Heart right ventricle (tissue), 16 donors: ENCODE results near the gene POLR3C. TPM values are rescaled to one million over a fixed set of nuclear protein-coding genes. Genes with fewer than 3 reads are reported as not detected.

Experiments
- ATAC-seq, 8 donors: fragments of 200-7000 bp; cut with Tn5 transposase; one replicate each; pipeline ENCODE4 v1.9.1; 2020; ENCODE audit warnings: mild to moderate bottlenecking in 8 of 8, moderate library complexity in 8 of 8, moderate number of reproducible peaks in 1 of 8
- DNase-seq, 2 donors: peaks; one replicate each; pipeline ENCODE4 v3.0.0-alpha.2; 2020
- H3K27ac ChIP-seq, 10 donors: fragments of 200-600 bp; sonication (generic) in 2 of 10; one replicate each; pipeline versions ENCODE4 v1.5.0 to v1.8.0; 2020 to 2022; ENCODE audit warnings: mild to moderate bottlenecking in 3 of 10
- H3K27me3 ChIP-seq, 7 donors: fragments of 200-600 bp; one replicate each; pipeline ENCODE4 v1.8.0; 2021 to 2022; ENCODE audit warnings: mild to moderate bottlenecking in 2 of 7
- H3K36me3 ChIP-seq, 9 donors: fragments of 200-600 bp; sonication (generic) in 1 of 9; one replicate each; pipeline versions ENCODE4 v1.5.0 to v1.8.0; 2020 to 2022; ENCODE audit warnings: mild to moderate bottlenecking in 2 of 9
- H3K4me1 ChIP-seq, 9 donors: fragments of 200-600 bp; sonication (generic) in 1 of 9; one replicate each; pipeline versions ENCODE4 v1.5.0 to v1.8.0; 2020 to 2022; ENCODE audit warnings: mild to moderate bottlenecking in 4 of 9
- H3K4me3 ChIP-seq, 10 donors: fragments of 200-600 bp; sonication (generic) in 2 of 10; one replicate each; pipeline versions ENCODE4 v1.5.0 to v1.8.0; 2020 to 2022; ENCODE audit warnings: mild to moderate bottlenecking in 7 of 10, moderate library complexity in 2 of 10
- H3K9me3 ChIP-seq, 11 donors: fragments of 200-600 bp in 10 of 11; sonication (generic) in 2 of 11; one replicate each; pipeline versions ENCODE4 v1.5.0 to v1.8.0; 2013 to 2022; ENCODE audit warnings: mild to moderate bottlenecking in 2 of 11, control low read depth in 1 of 11, moderate library complexity in 1 of 11
- WGBS, 2 donors: extraction: QIAGEN DNeasy Blood & Tissue Kit; methylation state at CpG; one replicate each; pipeline ENCODE4 v1.1.7; 2013; ENCODE audit warnings: inconsistent platforms in 1 of 2; 5-methylcytosine and 5-hydroxymethylcytosine counted together
- intact Hi-C, 10 donors: fragments of 100-400 bp; cut with DNase I; formaldehyde crosslinking; loops; one replicate each; pipeline versions ENCODE4 v1.11.1 to v1.14.2; 2022
- polyA plus RNA-seq, 2 donors: library from polyadenylated mRNA; stranded (reverse); fragments of 200-250 nt; gene quantifications; one replicate each; pipeline ENCODE4 v1.2.3, GENCODE V29; 2013
- total RNA-seq, 10 donors: library from RNA; stranded (reverse); fragmentation: NEBNext Ultra II Directional in 3 of 10; extraction: Animal tissue kit (Norgen Biotek cat#: 25700) in 3 of 10; gene quantifications; one replicate each; pipeline versions ENCODE4 v1.2.1 to v1.2.4, GENCODE V29; 2021 to 2023
- TF ChIP-seq, protein P1 (sequence below), 9 donors: fragments of 200-600 bp; sonication (generic) in 2 of 9; IDR thresholded peaks; one replicate each; pipeline versions ENCODE4 v1.5.0 to v1.8.0; 2021 to 2022; ENCODE audit warnings: antibody characterized with exemption in 9 of 9, mild to moderate bottlenecking in 5 of 9, moderate library complexity in 1 of 9
- donor health status: Arrhythmogenic right ventricular cardiomyopathy.
- donor health status: ischemic (EF 13 %, LVEDD 7.1; RV severe dilation, severe dysfunction).
- donor health status: healthy with polysubstance abuse.
- donor health status: DM: no; HTN: yes; CAD: no.
- donor health status: DM: no; HTN: no; CAD: no.
- donor health status: ischemic (EF 25% LVEDD 6.9; RV normal size, moderate dysfunction).
- donor health status: ischemic (EF 25% LVEDD 5.7; RV mildly dilated, moderate dysfunction).
- donor health status: healthy.
- donor health status: DM: yes; HTN: yes; CAD: no.
- donor health status: Ischemic cardiomyopathy.
- donor health status: ischemic (EF 35%, LVEDD 5.7; RV mildly dilated, moderate dysfunction).
- donor health status: nonischemic (EF 11% LVEDD 7.7; RV severe dilation, severe dysfunction).
- donor health status: DM: yes; HTN: yes; CAD: no.
- donor health status: PGD.
- donor health status: ischemic (EF 29% LVEDD 5.4; RV normal size, mild dysfunction).
- donor health status: nonischemic (EF 23%, LVEDD 6.1; RV moderate dilation, normal function).

POLR3C gene
- total and polyA plus RNA-seq, 12 donors = 8.0 to 18.1 (median 14.9) TPM

DNA sequence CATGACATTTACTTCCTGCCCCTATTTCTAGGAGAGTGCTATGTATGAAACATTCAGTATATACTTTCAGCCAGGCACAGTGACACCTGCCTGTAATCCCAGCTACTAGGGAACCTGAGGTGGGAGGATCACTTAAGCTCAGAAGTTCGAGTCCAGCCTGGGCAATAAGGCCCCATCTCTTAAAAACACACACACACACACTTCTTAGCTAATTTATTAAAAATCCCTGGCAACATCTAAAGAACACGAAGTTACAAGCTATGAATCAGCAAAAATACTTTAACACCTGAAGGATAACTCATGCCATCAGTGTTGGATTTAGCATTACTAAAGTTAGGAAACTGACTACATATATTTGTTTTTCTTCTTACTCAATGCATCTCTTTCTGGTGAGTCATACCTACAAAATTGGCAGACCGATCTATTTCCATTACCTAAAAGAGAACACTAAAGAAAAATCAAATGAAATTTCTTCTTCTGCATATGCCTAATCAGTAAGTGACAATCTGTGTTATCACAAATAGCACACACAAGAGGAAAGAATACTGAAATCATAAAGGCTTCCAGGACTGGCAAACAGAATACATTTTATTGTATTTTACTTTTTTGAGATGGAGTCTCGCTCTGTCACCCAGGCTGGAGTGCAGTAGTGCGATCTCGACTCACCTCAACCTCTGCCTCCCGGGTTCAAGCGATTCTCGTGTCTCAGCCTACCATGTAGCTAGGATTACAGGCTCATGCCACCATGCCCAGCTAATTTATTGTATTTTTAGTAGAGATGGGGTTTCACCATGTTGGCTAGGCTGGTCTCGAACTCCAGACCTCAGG is 41.5 kb upstream of the POLR3C start:
- DNase-seq = no peak
- H3K36me3 ChIP-seq = peaks cover 0 to 36% (median 6%) of the 10 kb centered on the region in 9 donors
- peak overlapping the region in 9 of 10 donors; percentile 16 to 56 (median 40) for H3K4me3 ChIP-seq
- TF ChIP-seq, protein P1, sequence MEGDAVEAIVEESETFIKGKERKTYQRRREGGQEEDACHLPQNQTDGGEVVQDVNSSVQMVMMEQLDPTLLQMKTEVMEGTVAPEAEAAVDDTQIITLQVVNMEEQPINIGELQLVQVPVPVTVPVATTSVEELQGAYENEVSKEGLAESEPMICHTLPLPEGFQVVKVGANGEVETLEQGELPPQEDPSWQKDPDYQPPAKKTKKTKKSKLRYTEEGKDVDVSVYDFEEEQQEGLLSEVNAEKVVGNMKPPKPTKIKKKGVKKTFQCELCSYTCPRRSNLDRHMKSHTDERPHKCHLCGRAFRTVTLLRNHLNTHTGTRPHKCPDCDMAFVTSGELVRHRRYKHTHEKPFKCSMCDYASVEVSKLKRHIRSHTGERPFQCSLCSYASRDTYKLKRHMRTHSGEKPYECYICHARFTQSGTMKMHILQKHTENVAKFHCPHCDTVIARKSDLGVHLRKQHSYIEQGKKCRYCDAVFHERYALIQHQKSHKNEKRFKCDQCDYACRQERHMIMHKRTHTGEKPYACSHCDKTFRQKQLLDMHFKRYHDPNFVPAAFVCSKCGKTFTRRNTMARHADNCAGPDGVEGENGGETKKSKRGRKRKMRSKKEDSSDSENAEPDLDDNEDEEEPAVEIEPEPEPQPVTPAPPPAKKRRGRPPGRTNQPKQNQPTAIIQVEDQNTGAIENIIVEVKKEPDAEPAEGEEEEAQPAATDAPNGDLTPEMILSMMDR (IDR thresholded peaks at IDR 0.05) = no peak
- peak overlapping the region in 9 of 10 donors; percentile 31 to 85 (median 70) for H3K27ac ChIP-seq
- no peaks in the 10 kb centered on the region for H3K9me3 ChIP-seq
- peaks cover 2 to 59% (median 33%) of the 10 kb centered on the region in 9 donors for H3K4me1 ChIP-seq
- ATAC-seq = peak in 6 of 8 donors; percentile 18 to 50 (median 43)
- no peaks in the 10 kb centered on the region for H3K27me3 ChIP-seq
- WGBS, 2 donors = 54 to 67% methylated on average over 10 of the region's 10 CpGs
- intact Hi-C loops = loop anchor here in 1 of 10 donors (10.0 kb wide), 1 partner anchor 62 kb away; the partner anchor contains the start of gene NUDT17

DNA sequence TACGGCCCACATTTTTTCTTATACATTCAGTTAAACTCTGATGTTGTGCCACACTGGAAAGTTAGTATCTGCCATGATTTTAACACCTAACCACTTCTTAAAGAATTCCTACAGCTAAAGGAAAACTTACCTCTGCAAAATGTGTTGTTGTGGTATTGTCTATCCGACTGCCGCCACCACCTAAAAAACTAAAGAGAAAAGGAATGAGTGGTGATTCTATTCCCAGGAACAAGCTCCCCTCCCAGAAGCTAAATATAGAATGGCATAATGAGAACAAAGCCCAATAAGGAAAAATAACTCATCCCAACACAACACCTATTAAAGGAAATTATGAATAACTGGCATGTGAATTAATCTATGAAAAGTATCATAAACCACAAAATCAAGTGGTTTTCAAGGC is 39.6 kb upstream of the POLR3C start:
- H3K27me3 ChIP-seq = no peaks in the 10 kb centered on the region
- H3K9me3 ChIP-seq = no peaks in the 10 kb centered on the region
- peak overlapping the region; percentile 9 to 85 (median 64) for H3K27ac ChIP-seq
- intact Hi-C loops = loop anchor here in 1 of 10 donors (10.0 kb wide), 1 partner anchor 60 kb away; the partner anchor contains the start of gene NUDT17
- peaks cover 2 to 43% (median 26%) of the 10 kb centered on the region in 9 donors for H3K4me1 ChIP-seq
- ATAC-seq = peak in 6 of 8 donors; percentile 32 to 65 (median 60)
- WGBS, 2 donors = 42 to 58% methylated on average over 3 of the region's 3 CpGs
- H3K4me3 ChIP-seq = peak overlapping the region; percentile 14 to 56 (median 37)
- peaks cover 0 to 45% (median 6%) of the 10 kb centered on the region in 9 donors for H3K36me3 ChIP-seq
- no peak for DNase-seq
- TF ChIP-seq, protein P1 (IDR thresholded peaks at IDR 0.05) = no peak

DNA sequence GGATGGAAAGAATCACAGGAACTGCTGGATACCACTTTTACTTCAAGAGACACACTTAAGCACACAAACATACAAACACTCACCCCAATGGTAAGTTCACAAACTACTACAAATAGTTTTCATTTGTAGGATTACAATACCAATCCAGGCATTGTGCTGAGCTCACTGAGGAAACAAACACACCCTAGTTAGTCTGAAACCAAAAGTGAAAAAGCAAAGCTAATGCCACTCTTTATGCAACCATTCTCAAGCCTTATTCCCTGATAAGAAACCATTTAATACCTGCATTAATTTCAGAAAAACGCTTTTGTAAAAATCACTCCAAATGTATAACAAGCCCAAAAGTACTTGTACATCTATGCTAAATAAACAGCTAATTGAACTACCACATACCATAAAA is 38.5 kb upstream of the POLR3C start:
- peaks cover 0 to 43% (median 6%) of the 10 kb centered on the region in 9 donors for H3K36me3 ChIP-seq
- H3K9me3 ChIP-seq = no peaks in the 10 kb centered on the region
- peaks cover 2 to 43% (median 26%) of the 10 kb centered on the region in 9 donors for H3K4me1 ChIP-seq
- no peaks in the 10 kb centered on the region for H3K27me3 ChIP-seq
- no peak overlapping the region for H3K4me3 ChIP-seq
- TF ChIP-seq, protein P1 (IDR thresholded peaks at IDR 0.05) = no peak
- 68 to 95% methylated on average over 1 of the region's 1 CpG for WGBS, 2 donors
- peak overlapping the region in 8 of 10 donors; percentile 8 to 85 (median 64) for H3K27ac ChIP-seq
- intact Hi-C loops = loop anchor here in 1 of 10 donors (10.0 kb wide), 1 partner anchor 59 kb away; the partner anchor contains the start of gene NUDT17
- DNase-seq (no peak), ATAC-seq (peak in 2 of 8 donors; percentile 11 to 34)

DNA sequence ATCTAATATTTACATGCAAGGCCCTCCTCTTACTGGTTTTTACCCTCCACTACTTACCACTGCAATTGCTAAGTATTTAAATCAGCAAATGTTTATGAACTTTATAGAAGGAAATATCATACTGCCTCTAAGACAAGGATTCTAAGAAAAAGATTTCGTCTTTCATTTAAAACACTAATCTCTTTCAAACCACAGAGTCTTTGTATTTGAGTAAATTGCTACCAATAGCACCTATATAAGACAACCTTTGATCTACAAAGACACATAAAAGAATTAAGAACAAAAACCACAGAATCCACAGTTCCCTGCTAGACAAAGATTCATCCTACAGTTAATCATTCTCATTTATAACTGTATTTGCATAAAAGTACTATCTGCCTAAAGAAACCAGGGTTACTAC is 37.7 kb upstream of the POLR3C start:
- Histone ChIP-seq H3K4me3 (no peak overlapping the region), H3K9me3 (no peaks in the 10 kb centered on the region), H3K27ac (peak overlapping the region in 8 of 10 donors; percentile 8 to 85 (median 64)), H3K4me1 (peaks cover 2 to 41% (median 23%) of the 10 kb centered on the region in 9 donors), H3K27me3 (no peaks in the 10 kb centered on the region), H3K36me3 (peaks cover 0 to 43% (median 6%) of the 10 kb centered on the region in 9 donors)
- TF ChIP-seq, protein P1 (IDR thresholded peaks at IDR 0.05) = no peak
- ATAC-seq = no peak
- intact Hi-C loops = loop anchor here in 1 of 10 donors (10.0 kb wide), 1 partner anchor 59 kb away; the partner anchor contains the start of gene NUDT17
- WGBS, 2 donors = 0 to 73% methylated on average over 1 of the region's 1 CpG
- DNase-seq = no peak
